SK-N-SH (cell line): ENCODE measurements around the gene OLFML1.

Experiments
- EP300 ChIP-seq, 2 experiments: IDR thresholded peaks; 2 replicates each; pipeline versions ENCODE4 v1.4.0 to v1.6.1; 2012; ENCODE audit warnings: borderline replicate concordance in 1 of 2, low read depth in 1 of 2, low read length in 1 of 2
- POLR2AphosphoS5 ChIP-seq: IDR thresholded peaks from 2 replicates; pipeline ENCODE4 v1.6.1; 2012; ENCODE audit warnings: low read depth, low read length
- TCF12 ChIP-seq: IDR thresholded peaks from 2 replicates; pipeline ENCODE4 v1.4.0; 2012
- TF ChIP-seq, protein P1 (sequence below): fragments of 150-350 bp; IDR thresholded peaks from 2 replicates; pipeline ENCODE4 v1.6.1; 2017; ENCODE audit warnings: antibody characterized with exemption, low read length, low read depth, borderline replicate concordance
- TF ChIP-seq, protein P2 (sequence below): fragments of 200-600 bp; sonication (generic); IDR thresholded peaks from 2 replicates; pipeline ENCODE4 v1.6.1; 2017; ENCODE audit warnings: antibody characterized with exemption, mild to moderate bottlenecking, moderate library complexity
- TF ChIP-seq, protein P3 (sequence below): IDR thresholded peaks from 2 replicates; pipeline ENCODE4 v1.4.0; 2012; ENCODE audit warnings: low read depth

DNA sequence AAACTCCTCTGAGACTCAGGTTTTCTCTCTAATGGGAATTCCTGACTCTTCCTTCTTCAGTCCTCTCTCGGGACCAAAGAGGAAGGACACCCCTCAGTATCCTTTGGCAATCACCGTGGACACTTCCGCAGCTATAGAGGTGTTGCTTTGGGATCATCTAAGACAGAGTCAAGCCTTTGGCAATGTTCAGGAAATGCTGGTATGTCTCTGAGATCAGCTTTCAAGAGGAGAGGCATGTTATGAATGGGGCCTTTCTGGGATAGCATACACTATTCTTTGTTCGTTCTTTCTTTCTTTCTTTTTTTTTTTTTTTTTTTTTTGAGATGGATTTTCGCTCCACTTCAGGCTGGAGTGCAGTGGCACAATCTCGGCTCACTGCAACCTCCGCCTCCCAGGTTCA is 14.2 kb upstream of the OLFML1 start:
- TF ChIP-seq, protein P1, sequence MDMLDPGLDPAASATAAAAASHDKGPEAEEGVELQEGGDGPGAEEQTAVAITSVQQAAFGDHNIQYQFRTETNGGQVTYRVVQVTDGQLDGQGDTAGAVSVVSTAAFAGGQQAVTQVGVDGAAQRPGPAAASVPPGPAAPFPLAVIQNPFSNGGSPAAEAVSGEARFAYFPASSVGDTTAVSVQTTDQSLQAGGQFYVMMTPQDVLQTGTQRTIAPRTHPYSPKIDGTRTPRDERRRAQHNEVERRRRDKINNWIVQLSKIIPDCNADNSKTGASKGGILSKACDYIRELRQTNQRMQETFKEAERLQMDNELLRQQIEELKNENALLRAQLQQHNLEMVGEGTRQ, result no peak
- TF ChIP-seq EP300 (IDR thresholded peaks at IDR 0.05; ENCODE audit: borderline replicate concordance in 1 of 2, low read depth in 1 of 2, low read length in 1 of 2) (no peak), TCF12 (no peak), POLR2AphosphoS5 (no peak)
- TF ChIP-seq, protein P2, sequence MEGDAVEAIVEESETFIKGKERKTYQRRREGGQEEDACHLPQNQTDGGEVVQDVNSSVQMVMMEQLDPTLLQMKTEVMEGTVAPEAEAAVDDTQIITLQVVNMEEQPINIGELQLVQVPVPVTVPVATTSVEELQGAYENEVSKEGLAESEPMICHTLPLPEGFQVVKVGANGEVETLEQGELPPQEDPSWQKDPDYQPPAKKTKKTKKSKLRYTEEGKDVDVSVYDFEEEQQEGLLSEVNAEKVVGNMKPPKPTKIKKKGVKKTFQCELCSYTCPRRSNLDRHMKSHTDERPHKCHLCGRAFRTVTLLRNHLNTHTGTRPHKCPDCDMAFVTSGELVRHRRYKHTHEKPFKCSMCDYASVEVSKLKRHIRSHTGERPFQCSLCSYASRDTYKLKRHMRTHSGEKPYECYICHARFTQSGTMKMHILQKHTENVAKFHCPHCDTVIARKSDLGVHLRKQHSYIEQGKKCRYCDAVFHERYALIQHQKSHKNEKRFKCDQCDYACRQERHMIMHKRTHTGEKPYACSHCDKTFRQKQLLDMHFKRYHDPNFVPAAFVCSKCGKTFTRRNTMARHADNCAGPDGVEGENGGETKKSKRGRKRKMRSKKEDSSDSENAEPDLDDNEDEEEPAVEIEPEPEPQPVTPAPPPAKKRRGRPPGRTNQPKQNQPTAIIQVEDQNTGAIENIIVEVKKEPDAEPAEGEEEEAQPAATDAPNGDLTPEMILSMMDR, result no peak
- TF ChIP-seq, protein P3, sequence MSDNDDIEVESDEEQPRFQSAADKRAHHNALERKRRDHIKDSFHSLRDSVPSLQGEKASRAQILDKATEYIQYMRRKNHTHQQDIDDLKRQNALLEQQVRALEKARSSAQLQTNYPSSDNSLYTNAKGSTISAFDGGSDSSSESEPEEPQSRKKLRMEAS, result no peak
